ENCODE results near the gene DNM3. TPM values are rescaled to one million over a fixed set of nuclear protein-coding genes. Genes with fewer than 3 reads are reported as not detected.

DNM3 gene
- total and polyA plus RNA-seq, 9 donors, result 3.1 to 6.5 (median 4.4) TPM

GRCh38 chr1:172453153-172453545 lies 611.9 kb downstream of the DNM3 start:
- Histone ChIP-seq H3K4me3 (no peak overlapping the region), H3K36me3 (no peaks in the 10 kb centered on the region), H3K9me3 (no peaks in the 10 kb centered on the region), H3K4me1 (ENCODE audit: insufficient read depth) (no peaks in the 10 kb centered on the region), H3K27ac (no peak overlapping the region), H3K27me3 (no peaks in the 10 kb centered on the region)
- 89 to 90% (median 90%) methylated on average over 6 of the region's 6 CpGs for WGBS, 3 donors
- intact Hi-C loops (cut with DNase I), result loop anchor here in 1 of 4 donors (10.0 kb wide), 1 partner anchor 272 kb away; no protein-coding TSS in a partner anchor
- DNase-seq, result no peak
- no peak for TF ChIP-seq CTCF (IDR thresholded peaks at IDR 0.05)

DNA sequence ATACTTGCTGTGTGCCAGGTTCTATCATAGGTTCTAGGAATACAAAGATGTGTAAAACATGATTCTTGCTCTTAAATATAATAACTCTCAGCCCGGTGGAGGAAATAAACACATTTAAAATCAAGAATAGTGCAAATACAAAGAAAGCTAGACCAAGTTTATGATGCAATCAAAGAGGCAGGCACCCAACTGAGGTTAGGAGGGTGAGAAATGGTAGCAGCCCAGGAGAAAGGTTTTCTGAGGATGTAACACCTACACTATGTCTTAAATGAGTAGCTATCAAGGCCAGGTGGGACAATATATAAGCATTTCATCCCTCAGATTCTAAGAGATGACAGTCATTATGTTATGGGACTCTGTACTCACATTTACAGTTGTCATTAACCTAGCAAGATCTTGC lies 612.3 kb downstream of the DNM3 start:
- H3K4me3 ChIP-seq, result no peak overlapping the region
- H3K27me3 ChIP-seq, result no peaks in the 10 kb centered on the region
- no peaks in the 10 kb centered on the region for H3K4me1 ChIP-seq (ENCODE audit: insufficient read depth)
- H3K9me3 ChIP-seq, result no peaks in the 10 kb centered on the region
- H3K36me3 ChIP-seq, result no peaks in the 10 kb centered on the region
- 88 to 97% (median 90%) methylated on average over 1 of the region's 1 CpG for WGBS, 3 donors
- no peak overlapping the region for H3K27ac ChIP-seq
- TF ChIP-seq POLR2A (IDR thresholded peaks at IDR 0.05) (no peak), EP300 (IDR thresholded peaks at IDR 0.05) (no peak), CTCF (IDR thresholded peaks at IDR 0.05) (no peak)
- DNase-seq, result no peak
- intact Hi-C loops (cut with DNase I), result loop anchor here in 1 of 4 donors (10.0 kb wide), 1 partner anchor 271 kb away; no protein-coding TSS in a partner anchor

DNA sequence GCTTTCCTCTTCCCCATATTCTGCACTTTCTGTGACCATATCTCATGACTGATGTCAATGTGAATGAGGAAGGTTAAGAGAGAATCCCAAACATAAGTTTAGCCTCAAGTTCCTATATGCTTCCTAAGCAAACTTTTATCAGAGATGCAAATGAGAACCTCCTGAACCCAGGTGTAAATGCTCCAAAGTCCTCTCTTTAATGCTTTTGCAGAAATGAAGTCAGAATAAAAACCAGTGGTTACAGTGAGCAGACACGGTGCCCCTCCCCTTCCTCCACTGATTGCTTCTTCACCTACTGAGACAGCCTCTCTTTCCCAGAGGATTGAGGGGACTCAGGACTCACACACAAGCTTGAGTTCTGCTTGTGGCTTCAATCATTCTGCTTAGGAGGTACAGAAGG lies 614.2 kb downstream of the DNM3 start:
- Histone ChIP-seq H3K4me3 (no peak overlapping the region), H3K27ac (no peak overlapping the region), H3K27me3 (no peaks in the 10 kb centered on the region), H3K4me1 (ENCODE audit: insufficient read depth) (no peaks in the 10 kb centered on the region), H3K36me3 (no peaks in the 10 kb centered on the region), H3K9me3 (no peaks in the 10 kb centered on the region)
- 80 to 89% (median 82%) methylated on average over 1 of the region's 1 CpG for WGBS, 3 donors
- no peak for DNase-seq
- intact Hi-C loops (cut with DNase I), result loop anchor here in 1 of 4 donors (10.0 kb wide), 1 partner anchor 269 kb away; no protein-coding TSS in a partner anchor
- TF ChIP-seq POLR2A (IDR thresholded peaks at IDR 0.05) (no peak), CTCF (IDR thresholded peaks at IDR 0.05) (no peak), EP300 (IDR thresholded peaks at IDR 0.05) (no peak)

DNA sequence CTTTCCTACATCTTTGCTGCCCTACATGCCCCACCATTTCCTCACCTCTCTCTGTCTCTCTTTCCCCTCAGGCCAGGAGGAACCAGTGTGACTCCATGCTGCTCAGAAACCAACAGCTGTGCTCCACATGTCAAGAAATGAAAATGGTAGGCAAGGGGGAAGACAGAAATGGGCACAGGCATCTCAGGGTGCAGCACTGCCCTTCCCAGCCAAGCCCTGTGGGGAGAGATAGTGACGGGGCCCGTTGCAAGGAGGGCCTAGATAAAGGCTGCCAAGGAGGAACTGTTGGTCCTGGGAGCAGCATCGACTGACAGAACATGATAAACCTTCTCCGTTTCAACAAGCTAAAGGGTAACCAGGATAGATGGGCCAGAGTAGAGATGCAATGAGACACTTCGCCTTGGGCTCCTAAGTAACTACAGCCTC lies 615.1 kb downstream of the DNM3 start:
- no peaks in the 10 kb centered on the region for H3K27me3 ChIP-seq
- intact Hi-C loops (cut with DNase I), result loop anchor here in 1 of 4 donors (10.0 kb wide), 1 partner anchor 268 kb away; no protein-coding TSS in a partner anchor
- H3K4me1 ChIP-seq (ENCODE audit: insufficient read depth), result peaks cover 1% of the 10 kb centered on the region
- no peak for DNase-seq
- no peak overlapping the region for H3K4me3 ChIP-seq
- TF ChIP-seq POLR2A (IDR thresholded peaks at IDR 0.05), result no peak
- no peak for TF ChIP-seq CTCF (IDR thresholded peaks at IDR 0.05)
- TF ChIP-seq EP300 (IDR thresholded peaks at IDR 0.05), result no peak
- H3K36me3 ChIP-seq, result no peaks in the 10 kb centered on the region
- H3K9me3 ChIP-seq, result no peaks in the 10 kb centered on the region
- 92 to 95% (median 93%) methylated on average over 5 of the region's 5 CpGs for WGBS, 3 donors
- H3K27ac ChIP-seq, result no peak overlapping the region
